ENCODE results near the gene ARAP2. TPM values are rescaled to one million over a fixed set of nuclear protein-coding genes. Genes with fewer than 3 reads are reported as not detected.

The ARAP2 gene
- total RNA-seq, 1 experiment from 2014 or later = 30.0 TPM

DNA sequence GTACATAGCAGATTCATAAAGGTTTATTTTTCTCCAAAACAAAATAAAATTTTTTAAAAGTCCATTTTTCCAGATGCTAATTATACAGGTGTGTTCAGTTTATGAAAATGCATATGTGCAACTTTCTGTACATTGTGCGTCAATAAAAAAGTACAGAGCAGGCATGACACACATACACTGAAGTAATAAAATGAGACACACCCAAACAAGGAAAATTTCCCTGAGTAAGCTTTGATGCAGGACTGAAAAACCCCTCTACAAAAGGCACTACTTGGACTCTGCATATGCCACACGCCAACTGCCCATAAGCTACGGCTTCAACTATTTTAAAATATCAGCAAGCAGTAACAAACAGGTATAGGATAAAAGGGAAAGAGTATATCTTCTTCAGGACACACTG, 13.8 kb downstream of the ARAP2 start:
- intact Hi-C loops (cut with micrococcal nuclease; ENCODE audit: unreplicated experiment) = no loop called here
- BruUV-seq (replicated peaks) = no TSS peak
- H3K4me1 Mint-ChIP-seq (ENCODE audit: low read depth, unreplicated experiment) = peaks cover 36% of the 10 kb centered on the region

DNA sequence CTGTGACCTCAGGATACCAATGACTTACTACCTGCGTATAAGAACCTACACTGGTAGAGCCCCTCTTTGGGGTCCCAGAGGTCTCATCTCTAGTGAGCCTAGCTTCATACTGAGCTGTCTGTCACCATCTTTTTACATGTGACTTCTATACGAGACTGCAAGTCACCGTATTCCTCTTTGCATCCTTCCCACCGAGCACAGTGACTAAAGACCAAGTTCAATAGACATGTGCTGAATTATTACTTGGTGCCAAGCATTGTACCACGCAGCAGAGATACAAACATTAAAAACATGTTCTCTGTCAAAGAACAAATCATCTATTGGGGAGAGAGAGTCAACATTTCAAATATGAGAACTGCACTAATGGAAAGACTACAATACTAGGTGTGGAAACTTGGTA, 16.4 kb downstream of the ARAP2 start:
- no peaks in the 10 kb centered on the region for H3K9me3 Mint-ChIP-seq (ENCODE audit: low read depth, unreplicated experiment)
- H3K27ac Mint-ChIP-seq (ENCODE audit: unreplicated experiment) = no peak overlapping the region
- peaks cover 6% of the 10 kb centered on the region for H3K36me3 Mint-ChIP-seq (ENCODE audit: insufficient read depth, unreplicated experiment)
- peaks cover 37% of the 10 kb centered on the region for H3K4me1 Mint-ChIP-seq (ENCODE audit: low read depth, unreplicated experiment)
- CTCF ChIA-PET = no interaction called here
- intact Hi-C loops (cut with micrococcal nuclease; ENCODE audit: unreplicated experiment) = no loop called here
- TF ChIP-seq, protein P1, sequence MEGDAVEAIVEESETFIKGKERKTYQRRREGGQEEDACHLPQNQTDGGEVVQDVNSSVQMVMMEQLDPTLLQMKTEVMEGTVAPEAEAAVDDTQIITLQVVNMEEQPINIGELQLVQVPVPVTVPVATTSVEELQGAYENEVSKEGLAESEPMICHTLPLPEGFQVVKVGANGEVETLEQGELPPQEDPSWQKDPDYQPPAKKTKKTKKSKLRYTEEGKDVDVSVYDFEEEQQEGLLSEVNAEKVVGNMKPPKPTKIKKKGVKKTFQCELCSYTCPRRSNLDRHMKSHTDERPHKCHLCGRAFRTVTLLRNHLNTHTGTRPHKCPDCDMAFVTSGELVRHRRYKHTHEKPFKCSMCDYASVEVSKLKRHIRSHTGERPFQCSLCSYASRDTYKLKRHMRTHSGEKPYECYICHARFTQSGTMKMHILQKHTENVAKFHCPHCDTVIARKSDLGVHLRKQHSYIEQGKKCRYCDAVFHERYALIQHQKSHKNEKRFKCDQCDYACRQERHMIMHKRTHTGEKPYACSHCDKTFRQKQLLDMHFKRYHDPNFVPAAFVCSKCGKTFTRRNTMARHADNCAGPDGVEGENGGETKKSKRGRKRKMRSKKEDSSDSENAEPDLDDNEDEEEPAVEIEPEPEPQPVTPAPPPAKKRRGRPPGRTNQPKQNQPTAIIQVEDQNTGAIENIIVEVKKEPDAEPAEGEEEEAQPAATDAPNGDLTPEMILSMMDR (IDR thresholded peaks at IDR 0.05; ENCODE audit: unreplicated experiment) = no peak
- no TSS peak for BruUV-seq (replicated peaks)
- no peak overlapping the region for H3K4me3 Mint-ChIP-seq (ENCODE audit: low read depth, unreplicated experiment)
- no peaks in the 10 kb centered on the region for H3K27me3 Mint-ChIP-seq (ENCODE audit: unreplicated experiment)
- no peak for DNase-seq

More for the DNA sequence above, 13.8 kb downstream of the ARAP2 start:
- CTCF ChIA-PET = no interaction called here
- Mint-ChIP-seq H3K9me3 (ENCODE audit: low read depth, unreplicated experiment) (peaks cover 5% of the 10 kb centered on the region), H3K27me3 (ENCODE audit: unreplicated experiment) (no peaks in the 10 kb centered on the region), H3K4me3 (ENCODE audit: low read depth, unreplicated experiment) (no peak overlapping the region), H3K27ac (ENCODE audit: unreplicated experiment) (no peak overlapping the region), H3K36me3 (ENCODE audit: insufficient read depth, unreplicated experiment) (peaks cover 3% of the 10 kb centered on the region)
- no peak for DNase-seq
- TF ChIP-seq, protein P1 (IDR thresholded peaks at IDR 0.05; ENCODE audit: unreplicated experiment) = no peak

DNA sequence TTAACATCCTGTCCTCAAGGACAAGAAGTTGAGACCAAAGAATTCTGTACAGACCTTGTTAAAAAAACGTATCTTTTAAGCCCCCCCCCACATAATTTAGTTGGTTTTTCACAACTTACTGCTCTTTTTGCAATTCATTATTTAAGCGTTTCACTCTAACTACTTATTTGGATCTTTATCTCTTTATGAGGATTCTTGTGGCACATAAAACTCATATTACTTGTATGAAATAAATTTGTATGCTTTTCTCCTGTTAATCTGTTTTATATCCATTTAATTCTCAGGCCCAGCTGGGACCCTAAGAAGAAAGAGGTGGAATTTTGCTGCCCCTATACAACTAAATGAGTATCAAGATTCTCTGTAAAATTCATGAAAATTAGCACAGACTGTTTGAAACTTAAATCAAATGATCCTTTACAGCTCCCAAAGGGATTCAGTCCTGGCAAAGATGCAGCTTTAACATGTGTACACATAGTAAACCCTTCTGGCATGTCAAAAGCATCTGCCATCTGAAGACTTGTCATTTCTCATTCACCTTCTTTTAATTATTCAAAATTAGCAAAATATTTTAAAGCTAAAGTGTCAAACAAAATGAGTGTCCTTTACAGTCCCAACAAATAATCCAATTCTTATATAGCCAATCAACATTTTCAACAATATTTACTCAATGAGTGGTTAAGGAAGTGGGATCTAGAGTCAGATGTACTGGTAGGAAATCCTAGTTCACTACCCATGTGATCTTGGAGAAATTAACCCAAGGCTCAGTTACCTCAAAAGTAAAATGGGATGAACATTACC, 17.7 kb downstream of the ARAP2 start:
- H3K9me3 Mint-ChIP-seq (ENCODE audit: low read depth, unreplicated experiment) = no peaks in the 10 kb centered on the region
- no TSS peak for BruUV-seq (replicated peaks)
- DNase-seq = no peak
- H3K27me3 Mint-ChIP-seq (ENCODE audit: unreplicated experiment) = no peaks in the 10 kb centered on the region
- CTCF ChIA-PET = interaction anchor here (1.0 kb wide), 1 partner anchor 13 kb away, joined by 3 read pairs; no protein-coding TSS in a partner anchor
- TF ChIP-seq, protein P1 (IDR thresholded peaks at IDR 0.05; ENCODE audit: unreplicated experiment) = no peak
- no peak overlapping the region for H3K27ac Mint-ChIP-seq (ENCODE audit: unreplicated experiment)
- peaks cover 41% of the 10 kb centered on the region for H3K4me1 Mint-ChIP-seq (ENCODE audit: low read depth, unreplicated experiment)
- no peak overlapping the region for H3K4me3 Mint-ChIP-seq (ENCODE audit: low read depth, unreplicated experiment)
- intact Hi-C loops (cut with micrococcal nuclease; ENCODE audit: unreplicated experiment) = no loop called here
- H3K36me3 Mint-ChIP-seq (ENCODE audit: insufficient read depth, unreplicated experiment) = peaks cover 6% of the 10 kb centered on the region

DNA sequence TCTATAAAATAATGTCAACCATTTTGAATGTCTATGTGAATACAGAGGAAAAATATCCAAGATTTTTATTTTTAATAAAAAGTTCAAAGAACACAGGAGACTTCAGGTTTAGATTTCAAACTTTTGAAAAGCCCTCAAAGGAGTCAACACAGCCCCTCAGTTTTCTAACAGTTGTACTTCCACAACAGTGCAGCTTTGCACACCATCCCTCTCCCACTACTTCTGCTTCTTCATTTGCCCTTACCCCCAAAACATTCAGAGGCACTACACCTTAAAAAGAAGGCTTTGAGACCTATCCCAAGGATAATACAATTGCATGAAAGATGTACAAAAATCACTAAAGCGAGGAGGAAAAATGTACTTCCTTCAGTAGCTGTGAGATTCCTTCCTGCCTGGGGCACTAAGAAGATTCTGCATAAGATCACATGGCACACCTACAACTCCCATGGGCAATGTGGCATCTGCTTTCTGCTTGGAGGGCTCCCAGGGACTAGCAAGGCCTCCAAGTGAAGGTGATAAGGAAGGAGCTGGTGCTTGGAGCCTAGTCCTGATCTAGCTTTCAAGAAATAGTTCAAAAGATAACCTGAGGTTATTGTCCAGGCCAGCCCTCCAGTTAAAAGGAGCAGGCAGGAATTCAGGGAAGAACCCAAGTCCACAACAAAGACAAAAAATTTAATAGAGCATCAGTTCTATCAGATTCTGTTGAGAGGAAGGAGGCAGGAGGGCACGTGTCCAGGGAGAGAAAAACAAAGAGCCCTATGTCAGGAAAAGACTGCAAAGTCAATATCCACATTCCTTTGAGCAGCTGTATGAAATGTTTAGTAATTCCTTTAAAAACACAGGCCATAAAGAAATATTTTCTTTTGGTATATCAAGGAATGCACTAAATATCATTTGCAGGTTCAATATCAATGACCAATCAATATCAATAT, 19.1 kb downstream of the ARAP2 start:
- BruUV-seq (replicated peaks) = no TSS peak
- peak overlapping the region; percentile 67 for H3K27ac Mint-ChIP-seq (ENCODE audit: unreplicated experiment)
- no peaks in the 10 kb centered on the region for H3K27me3 Mint-ChIP-seq (ENCODE audit: unreplicated experiment)
- DNase-seq = no peak
- peak overlapping the region; percentile 36 for H3K4me3 Mint-ChIP-seq (ENCODE audit: low read depth, unreplicated experiment)
- CTCF ChIA-PET = interaction anchor here (0.5 to 1.2 kb wide), 2 partner anchors 18 to 23 kb away, joined by 3 to 5 read pairs; no protein-coding TSS in a partner anchor
- H3K9me3 Mint-ChIP-seq (ENCODE audit: low read depth, unreplicated experiment) = no peaks in the 10 kb centered on the region
- intact Hi-C loops (cut with micrococcal nuclease; ENCODE audit: unreplicated experiment) = no loop called here
- H3K4me1 Mint-ChIP-seq (ENCODE audit: low read depth, unreplicated experiment) = peaks cover 41% of the 10 kb centered on the region
- TF ChIP-seq, protein P1 (IDR thresholded peaks at IDR 0.05; ENCODE audit: unreplicated experiment) = no peak
- peaks cover 6% of the 10 kb centered on the region for H3K36me3 Mint-ChIP-seq (ENCODE audit: insufficient read depth, unreplicated experiment)
